Panc1 (cell line): ENCODE measurements around the gene AGBL1.

Experiments
- CTCF ChIP-seq: fragments of 450-650 bp; IDR thresholded peaks from 2 replicates; pipeline ENCODE4 v1.5.1; 2017; ENCODE audit warnings: mild to moderate bottlenecking
- REST ChIP-seq, 2 experiments: IDR thresholded peaks; 2 replicates each; pipeline ENCODE4 v1.6.1; 2011 to 2012; ENCODE audit warnings: low read depth in 2 of 2, control low read depth in 1 of 2, low read length in 1 of 2, mild to moderate bottlenecking in 1 of 2, moderate library complexity in 1 of 2; ENCODE audit not compliant: insufficient read depth in 1 of 2

- TF ChIP-seq REST (IDR thresholded peaks at IDR 0.05; ENCODE audit: insufficient read depth in 1 of 2, low read depth in 2 of 2, low read length in 1 of 2) (no peak), CTCF (no peak)
These were observed 856.2 kb downstream of the AGBL1 start for GRCh38 chr15:86935841-86936240.
